AG09309 (cell line): ENCODE results near the gene UPK3BL1.
"Not testable (repeated sequence)": the region's sequence is repeated elsewhere in the genome, so short reads cannot be mapped to it uniquely, and the experiment has no call there.

Experiments used
- DNase-seq: peaks from one replicate; pipeline ENCODE4 v3.0.0-alpha.2; 2010; ENCODE audit warnings: low read depth
- H3K4me3 ChIP-seq: 2 replicates; pipeline ENCODE4 v1.5.1; 2011; ENCODE audit warnings: mild to moderate bottlenecking, low read depth, low read length, moderate library complexity; ENCODE audit not compliant: control insufficient read depth

The UPK3BL1 gene, protein sequence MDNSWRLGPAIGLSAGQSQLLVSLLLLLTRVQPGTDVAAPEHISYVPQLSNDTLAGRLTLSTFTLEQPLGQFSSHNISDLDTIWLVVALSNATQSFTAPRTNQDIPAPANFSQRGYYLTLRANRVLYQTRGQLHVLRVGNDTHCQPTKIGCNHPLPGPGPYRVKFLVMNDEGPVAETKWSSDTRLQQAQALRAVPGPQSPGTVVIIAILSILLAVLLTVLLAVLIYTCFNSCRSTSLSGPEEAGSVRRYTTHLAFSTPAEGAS

DNA sequence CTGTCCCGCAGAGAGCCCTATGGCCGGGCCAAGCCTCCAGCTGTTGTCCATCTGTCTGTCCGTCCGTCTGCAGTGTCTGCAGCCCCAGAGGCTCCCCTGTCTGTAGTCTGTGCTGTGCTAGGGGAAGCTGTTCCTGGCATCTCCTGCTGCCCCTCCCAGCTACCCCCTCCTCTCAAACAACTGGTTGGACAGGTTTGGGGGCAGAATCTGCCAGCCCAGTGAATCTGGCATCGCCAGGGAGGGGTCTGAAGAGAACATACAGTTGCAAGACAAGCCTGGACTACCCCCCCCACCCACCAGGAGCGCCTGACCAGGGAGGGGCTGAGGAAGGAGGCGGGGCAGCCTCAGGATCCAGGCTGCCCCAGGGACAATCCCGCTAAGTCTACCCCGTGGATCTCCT lies at the start of gene UPK3BL1:
UPK3BL1 (minus strand) TSS at position 101 of the 400 bp plus-strand sequence; CDS start at position 51, 50 bp downstream.
- not testable (repeated sequence) for DNase-seq, H3K4me3 ChIP-seq

DNA sequence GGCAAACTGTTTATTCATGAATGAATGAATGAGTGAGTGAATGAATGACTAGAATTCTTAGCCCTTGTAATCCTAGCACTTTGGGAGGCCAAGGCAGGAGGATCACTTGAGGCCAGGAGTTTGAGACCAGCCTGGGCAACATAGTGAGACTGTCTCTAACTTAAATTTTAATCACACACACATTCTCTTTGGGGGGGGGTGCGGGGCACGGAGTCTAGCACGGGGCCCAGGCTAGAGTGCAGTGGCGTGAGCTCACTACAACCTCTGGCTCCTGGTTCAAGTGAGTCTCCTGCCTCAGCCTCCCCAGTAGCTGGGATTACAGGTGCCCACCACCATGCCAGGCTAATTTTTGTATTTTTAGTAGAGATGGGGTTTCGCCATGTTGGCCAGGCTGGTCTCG lies 48.0 kb upstream of the UPK3BL1 start:
- DNase-seq, H3K4me3 ChIP-seq: not testable (repeated sequence)

DNA sequence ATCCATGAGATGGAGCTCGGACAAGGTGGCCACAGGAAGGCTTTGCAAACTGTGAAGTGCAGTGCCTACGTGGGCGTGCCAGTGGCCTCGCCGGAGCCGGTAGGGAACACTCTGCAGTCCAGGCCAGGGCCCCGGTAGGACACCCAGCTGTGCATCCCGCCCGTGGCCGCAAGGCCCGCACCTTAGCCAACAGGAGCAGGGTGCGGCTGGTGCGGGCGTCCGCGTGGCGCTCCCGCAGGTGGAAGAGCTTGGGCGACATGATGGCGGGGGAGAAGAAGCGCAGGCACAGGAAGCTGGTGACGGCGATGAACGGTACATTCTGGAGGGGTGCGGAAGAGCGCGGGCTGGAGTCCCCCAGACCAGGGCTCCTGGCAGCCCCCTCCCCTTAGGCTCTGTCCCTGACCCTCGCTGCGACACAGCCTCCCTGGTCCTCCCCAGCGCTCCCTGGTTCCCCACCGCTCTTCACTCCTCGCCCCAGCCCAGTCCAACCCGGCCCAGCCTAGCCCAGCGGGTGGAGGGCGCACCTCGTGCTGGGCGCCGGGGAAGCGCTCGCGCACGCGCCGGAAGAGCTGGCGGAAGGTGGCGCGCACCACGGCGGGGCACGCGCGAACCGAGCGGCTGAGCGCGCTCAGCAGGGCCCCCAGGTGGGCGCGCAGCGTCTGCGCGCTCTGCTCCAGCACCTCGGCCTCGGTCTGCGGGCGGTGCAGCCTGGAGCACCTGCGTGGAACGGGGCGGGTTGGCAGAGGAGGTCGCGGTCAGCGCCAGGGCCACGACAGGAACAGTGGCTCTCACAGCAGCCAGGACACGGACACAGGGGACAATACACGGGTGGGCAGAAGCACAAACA lies 47.1 kb upstream of the UPK3BL1 start:
- H3K4me3 ChIP-seq, DNase-seq: not testable (repeated sequence)

DNA sequence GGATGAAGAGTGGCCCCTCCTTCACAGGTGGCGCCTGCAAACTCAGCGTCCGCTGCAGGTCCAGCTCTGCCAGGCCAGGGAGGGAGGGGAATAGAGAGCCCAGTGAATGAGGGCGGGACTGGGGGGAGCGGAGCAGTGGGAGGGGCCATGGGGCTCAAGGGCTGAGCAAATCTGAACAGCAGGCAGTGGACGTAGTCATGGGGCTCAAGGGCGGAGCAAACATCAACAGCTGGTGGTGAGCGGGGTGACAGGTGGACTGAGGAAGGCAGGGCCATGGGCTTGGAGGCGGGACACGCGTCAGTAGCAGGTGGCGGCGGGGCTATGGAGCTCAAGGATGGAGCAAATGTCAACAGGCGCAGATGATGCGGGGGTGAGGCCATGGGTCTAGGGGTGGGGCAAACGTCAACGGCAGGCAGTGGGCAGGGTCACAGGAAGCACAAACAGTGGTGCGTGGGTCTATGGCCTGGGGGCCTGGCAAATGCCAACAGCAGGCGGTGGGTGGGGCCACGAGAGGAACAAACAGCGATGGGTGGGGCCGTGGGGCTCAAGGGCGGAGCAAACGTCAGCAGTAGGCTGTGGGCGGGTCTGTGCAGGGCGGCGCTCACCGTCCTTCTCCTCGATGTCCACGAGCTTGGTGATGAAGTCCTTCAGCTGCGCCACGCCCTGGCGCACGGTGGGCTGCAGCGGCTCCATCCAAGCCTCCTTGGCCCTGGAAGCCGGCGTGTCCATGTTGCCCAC lies 45.9 kb upstream of the UPK3BL1 start:
- not testable (repeated sequence) for H3K4me3 ChIP-seq, DNase-seq

DNA sequence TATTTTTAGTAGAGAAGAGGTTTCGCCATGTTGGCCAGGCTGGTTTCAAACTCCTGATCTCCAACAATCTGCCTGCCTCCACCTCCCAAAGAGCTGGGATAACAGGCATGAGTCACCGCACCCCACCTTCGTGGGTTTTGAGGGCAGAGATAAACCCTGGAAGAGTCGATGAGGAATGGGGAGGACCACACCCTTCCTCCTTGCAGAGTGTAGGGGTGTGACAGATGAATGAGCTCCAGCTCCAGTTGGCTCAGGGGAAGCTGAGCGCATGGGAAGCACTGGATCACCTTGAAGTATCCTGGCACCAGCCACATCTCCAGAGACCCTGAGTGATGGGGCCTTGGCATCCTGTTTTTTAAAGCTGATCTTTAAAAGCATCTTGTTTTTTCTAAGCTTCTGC lies 40.0 kb upstream of the UPK3BL1 start:
- not testable (repeated sequence) for H3K4me3 ChIP-seq, DNase-seq

DNA sequence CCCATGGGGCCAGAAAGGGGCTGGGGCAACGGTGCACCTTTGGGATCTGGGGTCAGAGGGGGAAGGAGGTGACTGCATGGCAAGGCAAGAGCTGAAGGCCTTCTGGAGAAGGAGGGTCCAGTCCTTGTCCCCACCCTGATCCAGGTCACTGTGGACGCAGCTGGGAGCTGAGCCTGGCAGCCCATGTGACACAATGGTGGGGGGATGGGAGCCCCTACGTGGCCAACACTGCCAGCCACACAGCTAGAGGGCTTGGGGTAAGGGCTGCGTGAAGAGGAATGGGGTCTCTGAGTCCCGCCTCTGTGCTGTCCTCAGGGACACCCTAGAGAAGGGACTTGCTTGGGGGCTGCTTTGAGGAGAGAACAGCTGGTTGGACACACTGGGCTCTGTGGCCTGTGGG lies 38.2 kb upstream of the UPK3BL1 start:
- not testable (repeated sequence) for H3K4me3 ChIP-seq, DNase-seq

DNA sequence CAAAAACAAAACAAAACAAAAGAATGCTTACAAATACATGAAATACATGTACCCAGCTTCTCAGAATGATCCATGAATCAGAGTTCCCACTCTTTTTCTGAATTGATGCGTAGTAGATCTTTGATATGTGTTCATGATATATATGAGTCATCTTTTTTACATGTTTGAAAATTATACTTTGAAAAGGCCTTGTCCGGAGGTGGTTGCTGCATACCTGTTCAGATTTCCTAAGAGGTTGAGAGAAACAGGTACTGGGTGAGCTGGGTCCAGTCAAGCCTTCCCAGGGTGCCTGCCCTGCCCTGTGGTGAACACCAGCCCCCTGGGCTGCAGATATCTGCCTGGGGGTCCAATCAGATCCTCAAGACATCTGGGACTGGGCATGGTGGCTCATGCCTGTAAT lies 33.0 kb upstream of the UPK3BL1 start:
- not testable (repeated sequence) for DNase-seq

DNA sequence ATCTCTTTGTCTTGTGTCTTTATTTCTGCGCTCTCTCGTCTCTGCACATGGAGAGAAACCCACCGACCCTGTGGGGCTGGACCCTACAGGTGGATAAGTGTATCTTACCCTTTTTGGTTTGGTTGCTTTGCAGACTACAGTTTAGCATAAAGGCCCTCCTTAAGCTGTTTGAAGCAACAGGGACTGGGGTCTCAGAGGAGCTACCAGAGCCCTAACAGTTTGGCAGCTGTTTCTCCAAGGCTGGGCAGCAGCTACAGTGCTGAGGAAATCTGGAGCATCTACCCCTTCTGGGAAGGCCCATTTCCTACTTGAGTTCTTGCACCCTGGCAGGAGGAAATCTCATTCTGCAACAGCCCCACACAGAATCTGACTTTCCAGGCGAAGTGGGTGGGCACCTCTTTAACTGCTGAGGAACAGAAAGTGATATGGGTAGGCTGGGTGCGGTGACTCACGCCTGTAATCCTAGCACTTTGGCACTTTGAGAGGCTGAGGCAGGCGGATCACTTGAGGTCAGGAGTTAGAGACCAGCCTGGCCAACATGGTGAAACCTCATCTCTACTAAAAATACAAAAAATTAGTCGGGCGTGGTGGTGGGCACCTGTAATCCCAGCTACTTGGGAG lies 31.0 kb upstream of the UPK3BL1 start:
- not testable (repeated sequence) for DNase-seq, H3K4me3 ChIP-seq

More for the DNA sequence above, 33.0 kb upstream of the UPK3BL1 start:
- not testable (repeated sequence) for H3K4me3 ChIP-seq

DNA sequence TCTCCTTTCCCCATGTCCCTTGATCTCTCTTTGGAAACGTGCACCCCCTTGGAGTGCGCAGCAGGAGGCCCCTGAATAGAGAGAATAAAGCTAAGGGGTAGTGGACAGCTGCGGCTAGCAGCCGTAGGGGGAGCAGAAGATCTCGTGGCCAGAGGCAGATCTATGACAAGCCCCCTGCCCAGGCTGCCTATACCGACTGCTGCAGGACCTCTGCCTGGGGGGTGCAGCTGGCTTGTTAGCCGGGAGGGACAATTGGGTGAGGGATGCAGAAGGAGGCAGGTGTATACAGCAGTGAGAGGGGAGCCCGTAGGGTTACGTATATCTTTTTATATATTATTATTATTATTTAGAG lies 29.3 kb upstream of the UPK3BL1 start:
- DNase-seq, H3K4me3 ChIP-seq: not testable (repeated sequence)

DNA sequence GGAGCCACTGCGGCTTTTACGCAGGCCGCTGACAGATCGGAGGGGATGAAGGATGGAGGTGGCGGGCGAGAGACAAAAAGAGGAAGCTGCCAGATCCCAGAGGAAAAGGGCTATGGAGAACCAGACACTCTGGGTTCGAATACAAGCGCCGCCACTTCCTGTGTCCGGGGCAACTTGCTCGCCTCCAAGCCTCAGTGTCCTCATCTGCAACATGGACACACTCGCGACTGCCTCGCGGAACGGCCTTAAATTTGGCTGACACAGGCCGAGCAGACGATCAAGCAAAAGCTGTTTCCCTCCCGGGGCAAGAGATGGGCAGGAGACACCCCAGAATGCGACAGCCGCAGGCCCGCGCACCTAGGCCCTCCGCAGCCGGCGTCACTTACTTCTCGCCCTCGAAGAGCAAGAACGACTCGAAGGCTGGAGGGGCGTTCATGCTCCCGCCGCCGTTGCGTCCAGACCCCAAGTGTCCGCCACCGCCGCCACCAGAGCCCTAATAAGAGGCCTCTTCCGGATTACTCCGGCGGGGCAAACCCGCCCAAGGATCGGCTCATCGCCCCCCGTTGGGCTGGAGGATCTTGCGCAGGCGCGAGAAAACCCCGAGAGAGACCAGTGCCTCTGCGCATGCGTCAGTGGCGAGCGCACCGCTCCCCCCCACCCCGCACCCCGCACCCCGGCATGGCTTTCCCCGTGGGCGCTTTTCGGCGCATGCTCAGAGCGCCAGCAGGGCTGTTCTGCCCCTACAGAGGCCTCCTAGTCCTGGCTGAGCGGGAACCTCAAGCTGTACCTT lies 28.8 kb upstream of the UPK3BL1 start, which contains the start of gene POLR2J2:
POLR2J2 (minus strand) TSS at position 498 of the 790 bp plus-strand sequence; CDS start at position 436, 62 bp downstream.
- H3K4me3 ChIP-seq, result peak within 1 kb of the TSS; percentile 42

DNA sequence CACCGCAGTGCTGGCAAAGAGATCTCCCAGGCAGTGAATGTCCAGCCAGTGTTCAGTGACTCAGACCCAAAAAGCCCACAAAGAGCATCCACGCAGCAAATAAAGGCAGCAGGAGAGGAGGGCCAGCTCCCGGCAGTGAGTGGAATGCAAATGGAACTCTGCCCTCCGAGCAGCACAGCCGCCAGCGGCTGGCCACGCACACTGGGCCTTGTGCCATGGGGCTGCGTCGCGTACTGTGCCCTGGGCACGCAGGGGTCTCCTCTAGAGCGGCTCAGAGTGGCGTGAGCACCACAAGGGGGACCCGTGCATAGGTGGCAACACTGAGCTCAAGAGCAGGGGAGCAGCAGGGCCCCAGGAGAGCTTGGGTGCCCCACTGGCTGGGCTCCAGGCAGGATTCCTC lies 24.9 kb upstream of the UPK3BL1 start:
- not testable (repeated sequence) for H3K4me3 ChIP-seq, DNase-seq

More for the DNA sequence above, 28.8 kb upstream of the UPK3BL1 start, which contains the start of gene POLR2J2:
- peak; percentile 0 for DNase-seq

DNA sequence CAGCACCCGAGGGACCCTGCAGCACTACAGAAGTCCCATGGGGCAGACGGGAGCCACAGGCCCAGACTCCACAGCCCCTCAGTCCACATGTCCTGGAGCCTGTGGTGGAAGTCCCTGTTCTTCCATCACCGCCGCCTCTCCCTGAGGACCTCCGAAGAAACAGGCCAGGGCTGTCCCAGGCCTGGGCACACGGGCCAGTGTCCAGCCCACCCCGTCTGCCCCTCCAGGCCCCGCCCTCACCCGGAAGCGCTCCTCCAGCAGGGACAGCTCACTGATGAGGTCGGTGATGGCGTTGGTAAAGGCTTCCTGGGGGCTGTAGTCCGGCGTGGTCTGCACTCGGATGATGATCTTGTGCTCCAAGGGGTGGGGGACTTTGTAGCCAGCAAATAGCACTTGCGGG lies 24.3 kb upstream of the UPK3BL1 start:
- not testable (repeated sequence) for DNase-seq

DNA sequence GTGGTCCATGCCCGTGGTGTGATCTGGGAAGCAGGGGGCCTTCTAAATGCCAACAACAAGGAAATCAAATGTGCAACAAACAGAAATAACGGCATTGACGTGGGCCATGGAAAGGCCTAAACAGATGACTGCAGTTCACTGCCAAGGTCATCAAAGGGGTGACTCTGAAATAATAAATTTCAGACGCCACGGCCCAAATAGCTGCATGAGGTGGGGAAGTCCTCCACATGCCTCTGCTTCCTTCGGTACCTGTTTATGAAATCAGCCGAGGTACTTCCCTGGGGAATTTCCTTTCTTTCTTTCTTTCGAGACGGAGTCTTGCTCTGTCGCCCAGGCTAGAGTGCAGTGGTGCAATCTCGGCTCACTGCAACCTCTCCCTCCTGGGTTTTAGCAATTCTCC lies 22.2 kb upstream of the UPK3BL1 start:
- DNase-seq, H3K4me3 ChIP-seq: not testable (repeated sequence)

More for the DNA sequence above, 24.3 kb upstream of the UPK3BL1 start:
- not testable (repeated sequence) for H3K4me3 ChIP-seq

DNA sequence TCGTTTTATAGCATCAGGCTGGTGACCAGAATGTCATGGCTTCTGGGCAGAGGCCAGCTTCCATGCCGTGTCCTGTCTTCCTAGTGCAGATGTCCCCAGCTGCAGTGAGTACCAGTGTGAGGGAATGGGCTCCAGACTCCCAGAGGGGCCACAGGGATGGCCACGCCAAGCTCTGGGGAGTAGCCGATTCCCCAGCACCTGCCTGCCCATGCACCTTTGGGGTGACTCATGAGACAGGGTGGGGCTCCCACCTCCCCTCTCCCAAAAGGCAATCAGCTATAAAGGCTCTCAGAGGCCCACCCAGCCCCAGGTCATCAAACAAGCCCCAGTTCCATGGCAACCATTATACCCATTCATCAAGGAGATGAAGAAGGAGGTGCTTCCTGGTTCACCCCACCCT lies 7.3 kb upstream of the UPK3BL1 start, which contains the start of gene SPDYE2B:
SPDYE2B (plus strand) TSS at position 396 of the 400 bp plus-strand sequence. CDS start 2,030 bp downstream, outside the sequence.
- H3K4me3 ChIP-seq, DNase-seq: not testable (repeated sequence)

DNA sequence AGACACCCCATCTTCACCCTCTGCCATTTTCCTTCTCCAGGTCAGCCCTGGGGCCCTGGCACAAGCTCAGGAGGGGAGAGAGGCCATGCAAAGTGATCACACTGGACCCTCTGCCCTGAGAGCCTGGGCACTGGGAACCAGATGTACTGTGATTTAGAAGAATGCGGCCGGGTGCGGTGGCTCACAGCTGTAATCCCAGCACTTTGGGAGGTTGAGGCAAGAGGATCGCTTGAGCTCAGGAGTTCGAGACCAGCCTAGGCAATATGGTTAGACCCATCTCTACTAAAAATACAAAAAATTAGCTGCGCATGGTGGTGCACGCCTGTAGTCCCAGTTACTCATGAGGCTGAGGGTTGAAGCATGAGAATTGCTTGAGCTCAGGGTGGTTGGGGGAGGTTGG lies 5.2 kb upstream of the UPK3BL1 start:
- H3K4me3 ChIP-seq, DNase-seq: not testable (repeated sequence)

DNA sequence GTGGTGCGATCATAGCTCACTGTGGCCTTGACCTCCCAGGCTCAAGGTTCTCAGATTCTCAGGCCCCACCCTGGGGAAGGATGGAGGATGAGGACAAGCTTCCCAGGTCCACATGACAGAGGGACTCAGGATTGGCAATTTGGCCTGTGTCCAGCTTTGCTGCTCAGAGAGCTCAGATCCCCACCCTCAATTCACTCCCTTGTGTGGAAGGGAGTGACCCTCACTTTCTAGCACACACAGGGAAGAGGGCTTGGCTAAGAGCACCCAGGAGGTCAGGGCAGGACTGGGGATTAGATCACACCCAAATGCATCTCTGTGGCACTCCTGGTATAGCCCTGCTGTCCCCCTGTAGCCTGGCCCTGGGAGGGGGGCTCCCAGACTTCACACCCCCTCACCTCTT lies 813 bp upstream of the UPK3BL1 start:
- H3K4me3 ChIP-seq, DNase-seq: not testable (repeated sequence)

DNA sequence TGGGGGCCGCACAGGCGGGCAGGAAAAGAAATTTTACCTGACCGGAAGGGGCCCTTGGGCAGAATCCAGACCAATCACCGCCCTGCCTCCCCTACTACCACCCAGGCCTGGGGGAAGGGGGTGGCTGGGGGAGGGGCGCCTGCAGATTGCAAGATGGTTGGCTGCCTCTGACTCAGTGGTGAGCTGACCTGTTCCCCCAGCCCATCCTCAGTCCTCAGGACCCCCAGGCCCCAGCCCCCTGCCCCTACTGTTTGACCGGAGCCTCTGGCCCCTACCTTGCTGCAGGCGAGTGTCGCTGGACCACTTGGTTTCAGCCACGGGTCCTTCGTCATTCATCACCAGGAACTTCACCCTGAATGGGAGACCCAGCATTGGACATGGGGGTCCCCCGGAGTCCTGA lies 3.7 kb downstream of the UPK3BL1 start:
- H3K4me3 ChIP-seq, DNase-seq: not testable (repeated sequence)
